Measurements from ENCODE around the gene RPL18. TPM values are rescaled to one million over a fixed set of nuclear protein-coding genes. Genes with fewer than 3 reads are reported as not detected.

RPL18 gene
- total and polyA plus RNA-seq, 9 of the 15 experiments (the other 6 are each of a cell fraction or from before 2014, with no cell fraction given): 312 to 2,635 (median 1,653) TPM

GRCh38 chr19:48646722-48647216 lies 27.8 kb upstream of the RPL18 start:
- Histone ChIP-seq H3K9ac (ENCODE audit: insufficient read depth in 1 of 2, low read depth in 2 of 2, low read length in 2 of 2) (peak overlapping the region in 1 of 2 experiments; percentile 87; a peak in 2 of 4 replicates), H3K4me1 (replicated peaks in 1 of 2; ENCODE audit: control insufficient read depth in 2 of 2, insufficient read depth in 2 of 2, low read length in 2 of 2) (peaks cover 18 to 47% of the 10 kb centered on the region in 2 experiments; a peak in 4 of 5 replicates), H3K79me2 (ENCODE audit: control insufficient read depth, insufficient read depth, low read length) (no peaks in the 10 kb centered on the region), H3K36me3 (ENCODE audit: control insufficient read depth, insufficient read depth, low read length) (no peaks in the 10 kb centered on the region), H3K27ac (ENCODE audit: extremely low read depth, low read depth, low read length) (no peak overlapping the region; the same call in 2 of the 3 replicates), H3K9me3 (replicated peaks; ENCODE audit: control insufficient read depth, insufficient read depth, low read depth, low read length) (no peaks in the 10 kb centered on the region), H4K20me1 (replicated peaks; ENCODE audit: control insufficient read depth, insufficient read depth, low read length) (no peaks in the 10 kb centered on the region), H3K4me2 (ENCODE audit: insufficient read depth, low read length) (peak overlapping the region; percentile 84), H3K4me3 (peak overlapping the region; percentile 56), H3K27me3 (ENCODE audit: control insufficient read depth in 2 of 2, insufficient read depth in 2 of 2, low read length in 2 of 2) (no peaks in the 10 kb centered on the region), H2AFZ (ENCODE audit: low read depth, low read length) (peak overlapping the region; percentile 95), H3K9me1 (ENCODE audit: control insufficient read depth, insufficient read depth, low read length) (no peaks in the 10 kb centered on the region)
- CTCF ChIA-PET (ENCODE audit: low intra/inter-chr PET ratio): interaction anchor here (1.0 to 2.2 kb wide), 4 partner anchors 92 to 196 kb away, joined by 3 to 16 read pairs (median 5); no protein-coding TSS in a partner anchor
- no TSS peak for BruUV-seq (replicated peaks)
- FAIRE-seq: peak; percentile 72
- ATAC-seq: no peak
- POLR2A ChIA-PET: interaction anchor here (0.6 kb wide), 1 partner anchor 716 kb away, joined by 3 read pairs; no protein-coding TSS in a partner anchor
- DNase-seq (ENCODE audit: extremely low read depth in 1 of 4, low spot score in 3 of 4): peak in 1 of 4 experiments; percentile 95
- in situ Hi-C loops (cut with MboI) (loop anchor here (5.0 to 10.0 kb wide), 3 partner anchors 96 to 328 kb away; partner anchors contain the start of gene RASIP1), intact Hi-C loops (cut with micrococcal nuclease) (loop anchor here (1.0 to 5.0 kb wide), 3 partner anchors 91 to 188 kb away; no protein-coding TSS in a partner anchor)
- WGBS (ENCODE audit: insufficient coverage, low coverage, missing lambda C conversion rate): 21% methylated on average over 3 of the region's 10 CpGs
- TF ChIP-seq KLF16 (IDR thresholded peaks at IDR 0.05) (no peak), CREM (IDR thresholded peaks at IDR 0.05; ENCODE audit: low read depth) (peak; percentile 72), NFIC (IDR thresholded peaks at IDR 0.05) (no peak), KLF6 (CRISPR knock-in tag; IDR thresholded peaks at IDR 0.05; ENCODE audit: borderline replicate concordance) (no peak), ZNF124 (CRISPR knock-in tag; IDR thresholded peaks at IDR 0.05) (no peak), KHSRP (IDR thresholded peaks at IDR 0.05) (no peak), CEBPG (CRISPR knock-in tag; IDR thresholded peaks at IDR 0.05) (no peak), CEBPG (tag; conservative IDR thresholded peaks at IDR 0.05 in 1 of 2, IDR thresholded peaks at IDR 0.05 in 1 of 2) (no peak), KDM4B (IDR thresholded peaks at IDR 0.05; ENCODE audit: borderline replicate concordance in 2 of 2, low read depth in 1 of 2) (0 out of 4 replicates have a peak, but pooled peaks of 1 of the 2 experiments have one; percentile 51), GMEB1 (CRISPR knock-in tag; IDR thresholded peaks at IDR 0.05) (no peak)
- TF ChIP-seq, protein P1, sequence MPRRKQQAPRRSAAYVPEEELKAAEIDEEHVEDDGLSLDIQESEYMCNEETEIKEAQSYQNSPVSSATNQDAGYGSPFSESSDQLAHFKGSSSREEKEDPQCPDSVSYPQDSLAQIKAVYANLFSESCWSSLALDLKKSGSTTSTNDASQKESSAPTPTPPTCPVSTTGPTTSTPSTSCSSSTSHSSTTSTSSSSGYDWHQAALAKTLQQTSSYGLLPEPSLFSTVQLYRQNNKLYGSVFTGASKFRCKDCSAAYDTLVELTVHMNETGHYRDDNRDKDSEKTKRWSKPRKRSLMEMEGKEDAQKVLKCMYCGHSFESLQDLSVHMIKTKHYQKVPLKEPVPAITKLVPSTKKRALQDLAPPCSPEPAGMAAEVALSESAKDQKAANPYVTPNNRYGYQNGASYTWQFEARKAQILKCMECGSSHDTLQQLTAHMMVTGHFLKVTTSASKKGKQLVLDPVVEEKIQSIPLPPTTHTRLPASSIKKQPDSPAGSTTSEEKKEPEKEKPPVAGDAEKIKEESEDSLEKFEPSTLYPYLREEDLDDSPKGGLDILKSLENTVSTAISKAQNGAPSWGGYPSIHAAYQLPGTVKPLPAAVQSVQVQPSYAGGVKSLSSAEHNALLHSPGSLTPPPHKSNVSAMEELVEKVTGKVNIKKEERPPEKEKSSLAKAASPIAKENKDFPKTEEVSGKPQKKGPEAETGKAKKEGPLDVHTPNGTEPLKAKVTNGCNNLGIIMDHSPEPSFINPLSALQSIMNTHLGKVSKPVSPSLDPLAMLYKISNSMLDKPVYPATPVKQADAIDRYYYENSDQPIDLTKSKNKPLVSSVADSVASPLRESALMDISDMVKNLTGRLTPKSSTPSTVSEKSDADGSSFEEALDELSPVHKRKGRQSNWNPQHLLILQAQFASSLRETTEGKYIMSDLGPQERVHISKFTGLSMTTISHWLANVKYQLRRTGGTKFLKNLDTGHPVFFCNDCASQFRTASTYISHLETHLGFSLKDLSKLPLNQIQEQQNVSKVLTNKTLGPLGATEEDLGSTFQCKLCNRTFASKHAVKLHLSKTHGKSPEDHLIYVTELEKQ (CRISPR knock-in tag; IDR thresholded peaks at IDR 0.05): no peak
- TF ChIP-seq, protein P2, sequence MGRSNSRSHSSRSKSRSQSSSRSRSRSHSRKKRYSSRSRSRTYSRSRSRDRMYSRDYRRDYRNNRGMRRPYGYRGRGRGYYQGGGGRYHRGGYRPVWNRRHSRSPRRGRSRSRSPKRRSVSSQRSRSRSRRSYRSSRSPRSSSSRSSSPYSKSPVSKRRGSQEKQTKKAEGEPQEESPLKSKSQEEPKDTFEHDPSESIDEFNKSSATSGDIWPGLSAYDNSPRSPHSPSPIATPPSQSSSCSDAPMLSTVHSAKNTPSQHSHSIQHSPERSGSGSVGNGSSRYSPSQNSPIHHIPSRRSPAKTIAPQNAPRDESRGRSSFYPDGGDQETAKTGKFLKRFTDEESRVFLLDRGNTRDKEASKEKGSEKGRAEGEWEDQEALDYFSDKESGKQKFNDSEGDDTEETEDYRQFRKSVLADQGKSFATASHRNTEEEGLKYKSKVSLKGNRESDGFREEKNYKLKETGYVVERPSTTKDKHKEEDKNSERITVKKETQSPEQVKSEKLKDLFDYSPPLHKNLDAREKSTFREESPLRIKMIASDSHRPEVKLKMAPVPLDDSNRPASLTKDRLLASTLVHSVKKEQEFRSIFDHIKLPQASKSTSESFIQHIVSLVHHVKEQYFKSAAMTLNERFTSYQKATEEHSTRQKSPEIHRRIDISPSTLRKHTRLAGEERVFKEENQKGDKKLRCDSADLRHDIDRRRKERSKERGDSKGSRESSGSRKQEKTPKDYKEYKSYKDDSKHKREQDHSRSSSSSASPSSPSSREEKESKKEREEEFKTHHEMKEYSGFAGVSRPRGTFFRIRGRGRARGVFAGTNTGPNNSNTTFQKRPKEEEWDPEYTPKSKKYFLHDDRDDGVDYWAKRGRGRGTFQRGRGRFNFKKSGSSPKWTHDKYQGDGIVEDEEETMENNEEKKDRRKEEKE (IDR thresholded peaks at IDR 0.05; ENCODE audit: borderline replicate concordance in 1 of 2, control insufficient read depth in 1 of 2, low read depth in 2 of 2, low read length in 1 of 2): no peak

Data from K562 (cell line).